ENCODE measurements around the gene GPATCH1. TPM values are rescaled to one million over a fixed set of nuclear protein-coding genes. Genes with fewer than 3 reads are reported as not detected.

Gene GPATCH1
- total and polyA plus RNA-seq, 2 of the 8 experiments (the other 6 are each of a cell fraction or from before 2014, with no cell fraction given): 4.3 to 8.2 TPM

- no peak for FAIRE-seq
- no peak overlapping the region for H3K14ac ChIP-seq (ENCODE audit: insufficient read length)
- CTCF ChIA-PET (ENCODE audit: partially characterized antibody): interaction anchor here (0.6 to 3.8 kb wide), 8 partner anchors 9 to 142 kb away, joined by 3 to 25 read pairs (median 3); no protein-coding TSS in a partner anchor
Observed at GRCh38 chr19:33117501-33117900, 36.5 kb downstream of the GPATCH1 start.

More at GRCh38 chr19:33117501-33117900, 36.5 kb downstream of the GPATCH1 start:
- Histone ChIP-seq H3K9me3 (ENCODE audit: insufficient read depth in 2 of 2, low read depth in 1 of 2, low read length in 1 of 2) (no peaks in the 10 kb centered on the region), H3K4me1 (replicated peaks in 1 of 4; ENCODE audit: control insufficient read depth in 3 of 4, insufficient read depth in 4 of 4, low read length in 3 of 4) (no peaks in the 10 kb centered on the region), H3K23me2 (ENCODE audit: low read depth, low read length) (peaks cover 2% of the 10 kb centered on the region; the same call in 1 of the 2 replicates), H3K79me2 (ENCODE audit: control insufficient read depth in 1 of 2, insufficient read depth in 2 of 2, low read length in 2 of 2) (no peaks in the 10 kb centered on the region), H3K56ac (replicated peaks; ENCODE audit: insufficient read length, low read depth, low read length) (no peak overlapping the region), H3K18ac (ENCODE audit: extremely low read depth, low read length) (no peak overlapping the region), H3K79me1 (ENCODE audit: low read depth, low read length) (no peaks in the 10 kb centered on the region), H4K5ac (ENCODE audit: insufficient read length, low read depth, low read length) (no peak overlapping the region), H2AK5ac (ENCODE audit: low read depth, low read length) (no peak overlapping the region), H3K27ac (ENCODE audit: low read depth, low read length) (no peak overlapping the region), H4K91ac (replicated peaks; ENCODE audit: insufficient read length, low read length) (no peak overlapping the region), H3K9ac (replicated peaks in 1 of 4; ENCODE audit: extremely low read depth in 1 of 4, low read depth in 3 of 4, low read length in 3 of 4) (no peak overlapping the region), H3K36me3 (ENCODE audit: control insufficient read depth in 2 of 4, insufficient read depth in 4 of 4, low read length in 3 of 4) (peaks cover 3 to 30% (median 14%) of the 10 kb centered on the region in 4 experiments), H2BK20ac (ENCODE audit: low read length) (no peak overlapping the region), H2BK15ac (ENCODE audit: low read length) (no peak overlapping the region), H3K23ac (ENCODE audit: insufficient read length) (no peak overlapping the region), H2BK120ac (replicated peaks; ENCODE audit: low read depth, low read length) (no peak overlapping the region), H2AFZ (ENCODE audit: low read length) (no peak overlapping the region), H4K8ac (ENCODE audit: extremely low read depth, insufficient read depth, low read length) (no peak overlapping the region), H3K4ac (replicated peaks; ENCODE audit: insufficient read length, low read depth, low read length) (no peak overlapping the region), H2BK5ac (ENCODE audit: low read depth, low read length) (no peak overlapping the region), H3K4me2 (ENCODE audit: insufficient read depth in 1 of 2, low read depth in 2 of 2, low read length in 2 of 2) (no peak overlapping the region), H3K4me3 (ENCODE audit: extremely low read depth in 1 of 4, insufficient read depth in 2 of 4, low read depth in 3 of 4, low read length in 4 of 4) (no peak overlapping the region), H3K27me3 (replicated peaks in 1 of 4; ENCODE audit: control insufficient read depth in 3 of 4, extremely low read depth in 1 of 4, insufficient read depth in 3 of 4, low read length in 3 of 4) (no peaks in the 10 kb centered on the region), H2BK12ac (ENCODE audit: low read depth, low read length) (no peak overlapping the region), H4K20me1 (replicated peaks in 1 of 2; ENCODE audit: control insufficient read depth in 1 of 2, insufficient read depth in 2 of 2, low read length in 2 of 2) (no peaks in the 10 kb centered on the region)
- WGBS, 2 experiments (ENCODE audit: extremely low coverage in 1 of 2, insufficient coverage in 1 of 2, insufficient read length in 1 of 2, insufficient replicate concordance in 2 of 2, low coverage in 1 of 2, low lambda C conversion rate in 2 of 2, missing lambda C conversion rate in 1 of 2): 88% methylated on average over 6 of the region's 8 CpGs; no CpG with 5 or more reads in 1 of the 2 experiments
- no peak for DNase-seq (ENCODE audit: low read depth in 1 of 2, low spot score in 2 of 2)
- POLR2A ChIA-PET (ENCODE audit: partially characterized antibody): no interaction called here
